Measurements from ENCODE around the gene RSPH9. TPM values are rescaled to one million over a fixed set of nuclear protein-coding genes. Genes with fewer than 3 reads are reported as not detected.
A peak's percentile ranks its signal among the peaks of the same experiment; 100 is the strongest.

Gene RSPH9
- polyA plus RNA-seq, 2 donors = 0.14 to 0.16 TPM

- Histone ChIP-seq H3K27ac (ENCODE audit: low read depth in 2 of 2, low read length in 1 of 2) (peak overlapping the region in 1 of 2 donors; percentile 26), H3K4me3 (ENCODE audit: low read depth in 1 of 2, low read length in 2 of 2) (no peak overlapping the region), H3K36me3 (ENCODE audit: control insufficient read depth in 2 of 2, insufficient read depth in 2 of 2, low read length in 1 of 2) (peaks cover 16 to 38% of the 10 kb centered on the region in 2 donors), H3K4me1 (ENCODE audit: control insufficient read depth in 2 of 2, insufficient read depth in 2 of 2, low read length in 1 of 2) (peaks cover 15 to 23% of the 10 kb centered on the region in 2 donors), H3K27me3 (ENCODE audit: control insufficient read depth in 1 of 2, insufficient read depth in 2 of 2, low read length in 2 of 2) (no peaks in the 10 kb centered on the region), H3K9me3 (ENCODE audit: control insufficient read depth in 2 of 2, insufficient read depth in 1 of 2, low read depth in 1 of 2, low read length in 1 of 2) (no peaks in the 10 kb centered on the region)
- WGBS, 2 donors = 84 to 85% methylated on average over 16 of the region's 16 CpGs
Observed at GRCh38 chr6:43671801-43672690, 27.2 kb downstream of the RSPH9 start.

- Histone ChIP-seq H3K27ac (ENCODE audit: low read depth in 2 of 2, low read length in 1 of 2) (no peak overlapping the region), H3K4me3 (ENCODE audit: low read depth in 1 of 2, low read length in 2 of 2) (no peak overlapping the region), H3K27me3 (ENCODE audit: control insufficient read depth in 1 of 2, insufficient read depth in 2 of 2, low read length in 2 of 2) (no peaks in the 10 kb centered on the region), H3K36me3 (ENCODE audit: control insufficient read depth in 2 of 2, insufficient read depth in 2 of 2, low read length in 1 of 2) (peaks cover 24 to 49% of the 10 kb centered on the region in 2 donors), H3K4me1 (ENCODE audit: control insufficient read depth in 2 of 2, insufficient read depth in 2 of 2, low read length in 1 of 2) (peaks cover 11 to 13% of the 10 kb centered on the region in 2 donors), H3K9me3 (ENCODE audit: control insufficient read depth in 2 of 2, insufficient read depth in 1 of 2, low read depth in 1 of 2, low read length in 1 of 2) (no peaks in the 10 kb centered on the region)
- 75 to 78% methylated on average over 15 of the region's 15 CpGs for WGBS, 2 donors
Observed at GRCh38 chr6:43673444-43674084, 28.7 kb downstream of the RSPH9 start.

GRCh38 chr6:43674291-43674690 is 29.5 kb downstream of the RSPH9 start:
- Histone ChIP-seq H3K27ac (ENCODE audit: low read depth in 2 of 2, low read length in 1 of 2) (no peak overlapping the region), H3K36me3 (ENCODE audit: control insufficient read depth in 2 of 2, insufficient read depth in 2 of 2, low read length in 1 of 2) (peaks cover 24 to 54% of the 10 kb centered on the region in 2 donors), H3K27me3 (ENCODE audit: control insufficient read depth in 1 of 2, insufficient read depth in 2 of 2, low read length in 2 of 2) (no peaks in the 10 kb centered on the region), H3K4me3 (ENCODE audit: low read depth in 1 of 2, low read length in 2 of 2) (no peak overlapping the region), H3K9me3 (ENCODE audit: control insufficient read depth in 2 of 2, insufficient read depth in 1 of 2, low read depth in 1 of 2, low read length in 1 of 2) (no peaks in the 10 kb centered on the region), H3K4me1 (ENCODE audit: control insufficient read depth in 2 of 2, insufficient read depth in 2 of 2, low read length in 1 of 2) (peaks cover 4 to 7% of the 10 kb centered on the region in 2 donors)
- WGBS, 2 donors = 95 to 96% methylated on average over 2 of the region's 2 CpGs

GRCh38 chr6:43674921-43675320 is 30.1 kb downstream of the RSPH9 start:
- 95 to 96% methylated on average over 8 of the region's 8 CpGs for WGBS, 2 donors
- Histone ChIP-seq H3K4me1 (ENCODE audit: control insufficient read depth in 2 of 2, insufficient read depth in 2 of 2, low read length in 1 of 2) (peaks cover 0 to under 1% of the 10 kb centered on the region in 2 donors), H3K27ac (ENCODE audit: low read depth in 2 of 2, low read length in 1 of 2) (no peak overlapping the region)

GRCh38 chr6:43676962-43677606 is 32.2 kb downstream of the RSPH9 start:
- no peaks in the 10 kb centered on the region for H3K27me3 ChIP-seq (ENCODE audit: control insufficient read depth in 1 of 2, insufficient read depth in 2 of 2, low read length in 2 of 2)
- no peak overlapping the region for H3K27ac ChIP-seq (ENCODE audit: low read depth in 2 of 2, low read length in 1 of 2)
- H3K4me1 ChIP-seq (ENCODE audit: control insufficient read depth in 2 of 2, insufficient read depth in 2 of 2, low read length in 1 of 2) = no peaks in the 10 kb centered on the region
- H3K36me3 ChIP-seq (ENCODE audit: control insufficient read depth in 2 of 2, insufficient read depth in 2 of 2, low read length in 1 of 2) = peaks cover 22 to 52% of the 10 kb centered on the region in 2 donors
- WGBS, 2 donors = 87 to 92% methylated on average over 7 of the region's 7 CpGs
- H3K9me3 ChIP-seq (ENCODE audit: control insufficient read depth in 2 of 2, insufficient read depth in 1 of 2, low read depth in 1 of 2, low read length in 1 of 2) = no peaks in the 10 kb centered on the region
- no peak overlapping the region for H3K4me3 ChIP-seq (ENCODE audit: low read depth in 1 of 2, low read length in 2 of 2)

More at GRCh38 chr6:43674921-43675320, 30.1 kb downstream of the RSPH9 start:
- no peaks in the 10 kb centered on the region for H3K27me3 ChIP-seq (ENCODE audit: control insufficient read depth in 1 of 2, insufficient read depth in 2 of 2, low read length in 2 of 2)
- H3K4me3 ChIP-seq (ENCODE audit: low read depth in 1 of 2, low read length in 2 of 2) = no peak overlapping the region
- peaks cover 24 to 58% of the 10 kb centered on the region in 2 donors for H3K36me3 ChIP-seq (ENCODE audit: control insufficient read depth in 2 of 2, insufficient read depth in 2 of 2, low read length in 1 of 2)
- no peaks in the 10 kb centered on the region for H3K9me3 ChIP-seq (ENCODE audit: control insufficient read depth in 2 of 2, insufficient read depth in 1 of 2, low read depth in 1 of 2, low read length in 1 of 2)

- Histone ChIP-seq H3K4me3 (ENCODE audit: low read depth in 1 of 2, low read length in 2 of 2) (no peak overlapping the region), H3K27me3 (ENCODE audit: control insufficient read depth in 1 of 2, insufficient read depth in 2 of 2, low read length in 2 of 2) (no peaks in the 10 kb centered on the region), H3K36me3 (ENCODE audit: control insufficient read depth in 2 of 2, insufficient read depth in 2 of 2, low read length in 1 of 2) (peaks cover 22 to 52% of the 10 kb centered on the region in 2 donors), H3K4me1 (ENCODE audit: control insufficient read depth in 2 of 2, insufficient read depth in 2 of 2, low read length in 1 of 2) (no peaks in the 10 kb centered on the region), H3K9me3 (ENCODE audit: control insufficient read depth in 2 of 2, insufficient read depth in 1 of 2, low read depth in 1 of 2, low read length in 1 of 2) (no peaks in the 10 kb centered on the region), H3K27ac (ENCODE audit: low read depth in 2 of 2, low read length in 1 of 2) (no peak overlapping the region)
- WGBS, 2 donors = 84 to 89% methylated on average over 7 of the region's 7 CpGs
Observed at GRCh38 chr6:43677759-43678158, 32.9 kb downstream of the RSPH9 start.

- 92 to 95% methylated on average over 7 of the region's 7 CpGs for WGBS, 2 donors
Observed at GRCh38 chr6:43678341-43678740, 33.5 kb downstream of the RSPH9 start.

GRCh38 chr6:43679057-43679456 is 34.2 kb downstream of the RSPH9 start:
- H3K36me3 ChIP-seq (ENCODE audit: control insufficient read depth in 2 of 2, insufficient read depth in 2 of 2, low read length in 1 of 2) = peaks cover 18 to 44% of the 10 kb centered on the region in 2 donors

More at GRCh38 chr6:43678341-43678740, 33.5 kb downstream of the RSPH9 start:
- Histone ChIP-seq H3K36me3 (ENCODE audit: control insufficient read depth in 2 of 2, insufficient read depth in 2 of 2, low read length in 1 of 2) (peaks cover 22 to 51% of the 10 kb centered on the region in 2 donors), H3K4me1 (ENCODE audit: control insufficient read depth in 2 of 2, insufficient read depth in 2 of 2, low read length in 1 of 2) (no peaks in the 10 kb centered on the region), H3K27ac (ENCODE audit: low read depth in 2 of 2, low read length in 1 of 2) (no peak overlapping the region), H3K9me3 (ENCODE audit: control insufficient read depth in 2 of 2, insufficient read depth in 1 of 2, low read depth in 1 of 2, low read length in 1 of 2) (no peaks in the 10 kb centered on the region), H3K27me3 (ENCODE audit: control insufficient read depth in 1 of 2, insufficient read depth in 2 of 2, low read length in 2 of 2) (no peaks in the 10 kb centered on the region), H3K4me3 (ENCODE audit: low read depth in 1 of 2, low read length in 2 of 2) (no peak overlapping the region)

More at GRCh38 chr6:43679057-43679456, 34.2 kb downstream of the RSPH9 start:
- Histone ChIP-seq H3K4me1 (ENCODE audit: control insufficient read depth in 2 of 2, insufficient read depth in 2 of 2, low read length in 1 of 2) (no peaks in the 10 kb centered on the region), H3K27me3 (ENCODE audit: control insufficient read depth in 1 of 2, insufficient read depth in 2 of 2, low read length in 2 of 2) (no peaks in the 10 kb centered on the region), H3K4me3 (ENCODE audit: low read depth in 1 of 2, low read length in 2 of 2) (no peak overlapping the region), H3K9me3 (ENCODE audit: control insufficient read depth in 2 of 2, insufficient read depth in 1 of 2, low read depth in 1 of 2, low read length in 1 of 2) (no peaks in the 10 kb centered on the region), H3K27ac (ENCODE audit: low read depth in 2 of 2, low read length in 1 of 2) (no peak overlapping the region)
- WGBS, 2 donors = 90 to 94% methylated on average over 6 of the region's 6 CpGs
